GM19468 (cell line): ENCODE results near the gene ITPRIP.

Experiments
- ATAC-seq: cut with Tn5 transposase; IDR thresholded peaks from one replicate; pipeline ENCODE4 v1.9.1; 2021; ENCODE audit warnings: mild to moderate bottlenecking, moderate library complexity, moderate number of reproducible peaks; ENCODE audit not compliant: unreplicated experiment; ENCODE audit errors: extremely low read depth

ITPRIP gene

DNA sequence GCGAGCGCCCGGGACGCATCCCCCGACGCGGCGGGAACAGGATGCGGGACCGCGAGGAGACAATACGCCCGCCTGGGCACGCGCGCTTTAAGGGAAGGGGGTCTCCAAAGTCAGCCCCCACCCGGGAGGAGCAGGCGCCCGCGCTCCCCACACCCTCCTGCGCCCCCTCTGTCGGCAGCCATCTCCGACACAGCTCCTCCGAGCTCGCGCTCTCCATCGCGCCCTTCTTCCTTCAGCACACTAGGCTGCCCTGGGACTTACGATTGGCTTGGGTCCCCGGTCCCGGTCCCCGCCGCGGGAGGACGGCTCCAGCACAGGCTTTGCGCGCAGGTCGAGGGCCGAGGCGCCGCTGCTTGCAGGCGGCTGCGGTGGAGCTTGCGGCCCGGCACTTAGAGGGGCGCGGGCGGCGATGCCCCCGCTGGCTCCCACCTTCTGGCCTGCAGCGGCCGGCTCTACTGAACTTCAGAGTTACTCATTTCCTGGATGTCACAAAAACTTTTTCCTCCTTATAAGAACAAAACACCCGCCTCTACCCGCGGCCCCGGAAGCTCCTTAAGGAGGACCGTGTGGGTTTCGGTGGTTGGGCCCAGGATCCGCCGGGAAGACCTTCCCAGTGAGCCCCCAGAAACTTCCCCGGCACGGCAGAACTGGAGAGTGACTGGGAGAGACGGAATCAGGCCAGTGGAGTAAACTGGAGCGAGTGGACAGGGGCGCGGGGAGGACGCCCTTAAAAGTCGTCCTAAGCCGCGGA lies at the start of gene ITPRIP:
TSS of gene ITPRIP (minus strand) at position 481 of the 751 bp plus-strand sequence. CDS start 22,414 bp downstream, outside the sequence.
- ATAC-seq, result peak; percentile 37

- no peak for ATAC-seq
Observed at GRCh38 chr10:104387130-104387888, 49.0 kb upstream of the ITPRIP start.

DNA sequence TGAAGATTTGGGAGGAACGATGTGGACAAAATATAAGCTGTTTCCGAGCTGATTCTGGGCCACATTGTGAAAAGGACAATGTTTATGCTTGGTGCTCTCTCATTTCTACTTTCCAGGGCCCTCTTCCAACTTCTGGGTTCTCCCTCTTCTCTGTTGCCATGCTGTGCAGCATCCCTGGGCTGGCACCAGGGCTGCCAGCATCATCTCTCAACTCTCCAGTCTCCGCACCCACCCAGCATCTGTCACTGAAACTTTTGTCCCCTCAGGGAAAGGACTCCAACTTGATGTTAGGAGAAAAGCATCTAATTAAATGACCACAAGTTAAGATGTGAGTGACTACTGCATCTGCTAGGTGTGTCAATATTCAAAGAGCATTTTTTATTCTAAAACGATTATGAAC lies 42.1 kb upstream of the ITPRIP start:
- no peak for ATAC-seq

DNA sequence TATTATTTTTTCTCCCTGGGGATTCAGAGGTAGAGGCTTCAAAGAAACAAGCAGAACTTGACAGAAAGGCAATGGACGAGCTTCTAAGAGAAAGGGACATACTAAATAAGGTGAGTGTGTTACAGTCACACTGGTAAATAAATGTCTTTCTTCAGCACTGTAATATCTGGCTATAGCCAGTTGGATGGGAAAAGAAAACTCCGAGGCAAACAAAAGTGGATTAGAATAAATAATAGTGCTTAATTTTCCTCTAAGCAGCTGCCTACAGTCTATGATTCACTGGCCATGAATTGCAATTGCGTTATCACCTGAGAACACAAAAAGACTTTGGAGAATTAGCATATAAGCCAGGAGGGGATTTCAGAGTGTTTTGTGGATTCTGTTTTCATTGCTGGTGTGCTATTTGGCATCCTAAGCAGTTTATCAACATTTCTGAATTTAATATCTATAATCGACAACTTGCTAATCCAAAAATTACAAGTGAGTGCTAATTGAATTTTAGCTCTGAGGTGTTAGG lies 38.6 kb upstream of the ITPRIP start:
- no peak for ATAC-seq

DNA sequence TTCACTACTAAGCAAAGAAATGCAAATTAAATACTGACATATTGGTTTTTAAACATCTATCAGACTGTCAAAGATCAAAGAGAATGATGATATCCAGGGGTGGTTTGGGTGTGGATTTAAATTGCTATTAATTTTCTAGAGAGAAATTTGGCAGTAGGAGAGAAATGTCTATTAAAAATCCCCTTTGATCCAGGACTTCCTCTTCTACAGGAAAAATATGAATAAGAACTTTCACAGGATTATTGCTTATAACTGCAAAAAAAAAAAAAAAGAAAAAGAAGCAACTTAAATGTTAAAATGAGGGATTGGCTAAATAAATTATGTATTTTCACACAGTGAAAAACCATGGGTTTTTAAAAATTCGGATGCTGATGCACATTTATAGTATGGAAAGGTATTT lies 36.3 kb upstream of the ITPRIP start:
- no peak for ATAC-seq

DNA sequence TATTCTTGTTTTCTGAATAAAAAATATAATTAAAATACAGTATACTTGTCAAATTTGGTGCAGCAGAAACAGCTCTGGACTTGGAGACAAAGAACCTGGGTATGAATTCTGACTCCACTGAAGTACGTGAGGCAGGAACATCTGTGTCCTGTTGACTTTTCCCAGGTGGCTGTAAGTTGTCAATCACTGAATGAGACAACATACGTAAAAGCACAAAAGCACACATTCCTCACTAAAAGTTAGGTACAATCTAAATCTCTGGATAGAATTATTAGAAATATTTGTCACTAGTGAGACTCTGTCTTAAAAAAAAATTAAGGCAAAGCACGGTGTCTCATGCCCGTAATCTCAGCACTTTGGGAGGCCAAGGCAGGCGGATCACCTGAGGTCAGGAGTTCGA lies 33.5 kb upstream of the ITPRIP start:
- ATAC-seq, result no peak

- no peak for ATAC-seq
Observed at GRCh38 chr10:104368381-104368780, 30.1 kb upstream of the ITPRIP start.

DNA sequence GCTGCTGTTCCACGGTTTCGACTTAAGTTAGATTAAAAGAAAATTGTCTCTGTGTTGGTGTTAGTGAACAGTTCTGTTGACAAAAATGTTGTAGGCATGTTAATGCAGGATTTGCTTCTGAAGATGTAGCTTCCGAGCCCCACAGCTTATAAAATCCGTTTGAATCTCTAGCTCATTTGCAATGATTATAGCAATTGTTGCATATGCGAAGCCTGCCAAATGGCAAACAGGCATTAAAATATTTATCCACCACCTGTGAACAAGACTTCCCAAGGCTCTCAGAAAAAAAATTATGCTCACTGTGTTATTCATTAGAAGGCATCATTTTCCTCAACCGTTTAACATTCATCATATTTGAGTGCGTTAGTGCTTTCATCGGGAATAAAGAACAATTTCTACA lies 29.6 kb upstream of the ITPRIP start:
- no peak for ATAC-seq

- ATAC-seq, result no peak
Observed at GRCh38 chr10:104359811-104360210, 21.5 kb upstream of the ITPRIP start.

GRCh38 chr10:104353325-104354048 lies 15.2 kb upstream of the ITPRIP start, which contains the start of gene CFAP58:
CFAP58 (plus strand) TSS chr10:104353833; CDS start chr10:104353898, 65 bp downstream.
- ATAC-seq, result peak; percentile 52

DNA sequence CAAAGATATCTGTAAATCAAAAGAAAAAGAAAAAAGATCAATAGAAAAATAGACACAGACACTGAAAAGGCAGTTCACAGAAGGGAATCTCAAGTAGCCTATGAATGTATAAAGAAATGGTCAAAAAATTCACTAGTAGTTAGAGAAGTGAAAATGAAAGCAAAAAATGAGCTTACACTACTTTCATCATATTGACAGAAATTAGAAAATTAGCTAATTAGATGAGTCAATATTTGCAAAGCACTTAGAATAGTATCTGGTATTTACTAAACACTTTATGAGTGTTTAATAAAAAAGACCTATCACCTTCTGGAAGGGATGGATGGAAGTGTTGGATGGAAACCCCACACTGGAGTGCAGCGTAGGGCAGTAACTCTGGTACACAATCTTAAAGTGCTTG lies 13.7 kb upstream of the ITPRIP start:
- ATAC-seq, result no peak

DNA sequence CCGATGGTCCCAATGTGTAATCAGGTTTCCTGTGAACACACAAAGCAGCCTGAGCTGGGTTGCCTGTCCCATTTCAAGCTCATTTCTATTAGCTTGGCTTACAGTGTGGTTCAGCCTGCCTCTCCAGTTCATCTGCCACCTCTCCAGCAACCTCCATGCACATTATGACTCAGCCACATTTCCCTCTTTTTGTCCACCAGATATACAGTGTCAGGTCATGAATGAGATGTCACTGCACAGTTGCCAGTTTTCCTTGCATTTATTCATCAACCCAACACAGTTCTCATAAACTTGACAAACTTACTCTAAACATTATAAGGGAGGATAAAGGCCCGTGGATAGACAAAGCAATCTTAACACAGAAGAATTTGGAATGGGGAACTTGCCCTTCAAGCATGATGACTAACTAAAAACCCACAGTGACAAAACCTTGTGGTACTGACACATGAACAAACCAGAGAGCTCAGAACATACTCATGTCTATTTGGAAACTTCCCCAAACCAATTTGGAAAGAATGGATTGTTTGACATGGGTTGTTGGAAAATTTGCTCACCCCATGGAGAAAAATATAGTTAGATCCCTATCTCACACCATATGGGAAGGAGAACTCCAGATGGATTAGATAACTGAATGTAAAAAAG lies 12.9 kb upstream of the ITPRIP start:
- no peak for ATAC-seq

GRCh38 chr10:104350127-104350635 lies 11.9 kb upstream of the ITPRIP start:
- ATAC-seq, result peak; percentile 20

GRCh38 chr10:104349623-104350126 lies 11.4 kb upstream of the ITPRIP start:
- ATAC-seq, result peak; percentile 49

GRCh38 chr10:104348601-104349000 lies 10.3 kb upstream of the ITPRIP start:
- no peak for ATAC-seq

DNA sequence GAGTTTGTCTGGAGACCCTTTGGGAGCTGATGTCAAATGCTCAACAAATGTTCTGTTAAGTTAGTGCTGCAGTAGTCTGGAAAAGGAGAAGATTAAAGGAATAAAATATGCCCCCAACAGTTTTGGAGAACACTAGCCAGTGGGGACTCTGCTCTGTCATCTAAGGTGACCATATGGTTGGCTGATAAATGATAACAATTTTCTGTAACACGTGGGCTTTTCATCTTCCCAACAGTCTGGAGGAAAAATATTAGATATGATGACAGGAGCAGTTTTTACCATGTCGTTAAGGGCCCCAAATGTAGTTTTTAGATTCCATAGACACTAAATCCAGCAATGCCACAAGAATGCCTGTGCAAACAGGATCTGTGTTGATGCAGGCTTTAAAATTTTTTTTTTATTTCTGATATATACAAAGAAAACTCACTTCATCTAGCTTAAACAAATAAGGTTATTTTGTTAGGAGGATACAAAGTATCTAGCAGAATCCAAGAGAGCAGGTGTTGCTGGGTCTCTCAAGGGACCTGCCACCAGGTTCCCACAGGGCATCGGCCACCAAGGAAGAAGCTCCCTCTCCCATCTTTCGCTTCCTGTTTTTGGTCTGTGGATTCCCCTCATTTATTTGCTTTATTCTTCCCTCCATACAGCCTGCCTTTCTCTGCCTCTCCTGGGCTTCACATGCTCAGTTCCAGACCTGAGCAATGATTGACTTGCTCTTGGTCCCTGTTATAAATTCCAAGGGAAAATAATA lies 9.2 kb upstream of the ITPRIP start:
- ATAC-seq, result no peak

DNA sequence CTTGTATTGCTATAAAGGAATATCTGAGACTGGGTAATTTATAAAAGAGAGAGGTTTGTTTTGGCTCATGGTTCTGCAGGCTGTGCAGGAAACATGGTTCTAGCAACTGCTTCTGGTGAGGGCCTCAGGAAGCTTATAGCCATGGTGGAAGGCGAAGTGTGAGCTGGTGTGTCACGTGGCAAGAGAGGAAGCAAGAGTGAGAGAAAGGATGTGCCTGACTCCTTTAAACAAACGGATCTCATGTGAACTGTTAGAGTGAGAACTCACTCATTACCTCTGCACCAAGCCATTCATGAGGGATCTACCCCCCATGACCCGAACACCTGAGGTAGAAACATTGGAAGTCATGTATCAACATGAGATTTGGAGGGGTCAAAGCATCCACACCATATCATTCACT lies 7.7 kb upstream of the ITPRIP start:
- ATAC-seq, result no peak

DNA sequence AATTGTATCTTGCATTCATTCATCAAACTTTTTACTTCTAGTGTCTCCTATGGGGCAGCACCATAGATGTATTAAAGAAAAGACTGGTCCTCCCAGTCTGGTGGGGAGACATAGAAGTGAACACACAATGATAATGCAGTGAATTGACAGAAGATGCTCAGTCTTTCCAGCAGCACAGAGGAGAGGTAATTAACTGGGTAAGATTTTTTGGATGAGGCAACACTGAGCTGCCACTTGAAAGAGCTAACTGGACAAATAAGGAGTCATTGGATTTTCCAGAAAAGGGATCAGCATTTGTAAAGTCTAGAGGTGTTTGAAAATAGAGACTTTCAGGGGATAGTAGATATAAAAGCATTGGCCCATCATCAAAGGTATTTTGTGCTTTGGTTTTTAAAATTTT lies 7.2 kb upstream of the ITPRIP start:
- no peak for ATAC-seq

- ATAC-seq, result no peak
Observed at GRCh38 chr10:104344219-104344618, 6.0 kb upstream of the ITPRIP start.
